Measurements from ENCODE around the gene GINS3.

DNA sequence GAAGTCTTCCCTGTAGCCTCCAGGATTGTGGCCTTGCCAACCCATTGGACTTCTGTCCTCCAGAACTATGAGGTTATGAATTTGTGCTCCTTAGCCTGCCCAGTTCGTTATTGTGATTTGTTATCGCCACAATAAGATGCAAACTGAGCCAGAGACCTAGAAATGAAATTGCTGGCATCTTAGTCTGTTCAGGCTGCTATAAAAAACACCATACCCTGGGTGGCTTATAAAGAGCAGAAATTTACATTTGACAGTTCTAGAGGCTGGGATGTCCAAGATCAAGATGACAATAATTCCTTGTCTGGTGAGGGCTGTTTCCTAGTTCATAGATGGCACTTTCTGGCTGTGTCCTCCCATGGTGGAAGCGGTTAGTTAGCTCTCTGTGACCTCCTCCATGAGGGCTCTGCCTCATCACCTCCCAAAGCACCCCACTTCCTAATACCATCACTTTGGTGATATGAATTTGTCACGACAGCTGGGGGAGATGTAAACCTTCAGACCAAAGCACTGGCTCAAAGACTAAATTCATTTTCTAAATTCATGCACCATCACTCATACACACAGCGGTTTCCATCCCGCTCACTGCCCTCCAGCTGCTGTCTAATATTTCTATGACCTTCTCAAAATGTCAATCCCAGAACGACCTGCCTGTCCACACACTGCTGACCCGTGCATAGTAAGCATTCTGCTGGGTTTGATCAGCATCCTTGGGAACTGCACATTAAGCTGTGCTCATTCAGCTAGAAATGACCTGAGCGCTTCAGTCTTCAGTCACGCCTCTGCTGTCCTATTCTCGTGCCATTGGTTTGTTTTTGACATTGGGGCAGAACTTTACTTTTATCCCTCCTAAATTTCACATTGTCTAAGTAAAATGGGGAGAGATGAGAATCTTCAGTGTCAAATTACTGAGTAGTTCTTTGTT is 36.6 kb downstream of the GINS3 start:
- no peak for TF ChIP-seq POLR2AphosphoS5 (IDR thresholded peaks at IDR 0.05; ENCODE audit: low read depth, low read length)
- no peak for TF ChIP-seq TCF7L2 (IDR thresholded peaks at IDR 0.05; ENCODE audit: low read depth, low read length)
- TF ChIP-seq, protein P1, sequence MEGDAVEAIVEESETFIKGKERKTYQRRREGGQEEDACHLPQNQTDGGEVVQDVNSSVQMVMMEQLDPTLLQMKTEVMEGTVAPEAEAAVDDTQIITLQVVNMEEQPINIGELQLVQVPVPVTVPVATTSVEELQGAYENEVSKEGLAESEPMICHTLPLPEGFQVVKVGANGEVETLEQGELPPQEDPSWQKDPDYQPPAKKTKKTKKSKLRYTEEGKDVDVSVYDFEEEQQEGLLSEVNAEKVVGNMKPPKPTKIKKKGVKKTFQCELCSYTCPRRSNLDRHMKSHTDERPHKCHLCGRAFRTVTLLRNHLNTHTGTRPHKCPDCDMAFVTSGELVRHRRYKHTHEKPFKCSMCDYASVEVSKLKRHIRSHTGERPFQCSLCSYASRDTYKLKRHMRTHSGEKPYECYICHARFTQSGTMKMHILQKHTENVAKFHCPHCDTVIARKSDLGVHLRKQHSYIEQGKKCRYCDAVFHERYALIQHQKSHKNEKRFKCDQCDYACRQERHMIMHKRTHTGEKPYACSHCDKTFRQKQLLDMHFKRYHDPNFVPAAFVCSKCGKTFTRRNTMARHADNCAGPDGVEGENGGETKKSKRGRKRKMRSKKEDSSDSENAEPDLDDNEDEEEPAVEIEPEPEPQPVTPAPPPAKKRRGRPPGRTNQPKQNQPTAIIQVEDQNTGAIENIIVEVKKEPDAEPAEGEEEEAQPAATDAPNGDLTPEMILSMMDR (IDR thresholded peaks at IDR 0.05), result no peak
